HEK293T (cell line): Measurements from ENCODE around the gene BRMS1L.

Experiments
- FOXA1 ChIP-seq: fragments of 450-650 bp; IDR thresholded peaks from 2 replicates; pipeline ENCODE4 v1.6.1; 2016; ENCODE audit warnings: mild to moderate bottlenecking
- FOXM1 ChIP-seq: fragments of 450-650 bp; IDR thresholded peaks from 2 replicates; pipeline ENCODE4 v1.6.1; 2017; ENCODE audit warnings: mild to moderate bottlenecking, borderline replicate concordance
- L3MBTL2 ChIP-seq: fragments of 450-650 bp; conservative IDR thresholded peaks from 2 replicates; pipeline ENCODE4 v1.6.1; 2016; ENCODE audit warnings: mild to moderate bottlenecking
- SP1 ChIP-seq: fragments of 450-650 bp; IDR thresholded peaks from 2 replicates; pipeline ENCODE4 v1.6.1; 2017
- TF ChIP-seq, protein P1 (sequence below): fragments of 450-650 bp; IDR thresholded peaks from 2 replicates; pipeline ENCODE4 v1.6.1; 2016

GRCh38 chr14:35910191-35910590, 84.1 kb downstream of the BRMS1L start:
- TF ChIP-seq FOXM1 (no peak), SP1 (no peak), FOXA1 (no peak), L3MBTL2 (no peak)
- TF ChIP-seq, protein P1, sequence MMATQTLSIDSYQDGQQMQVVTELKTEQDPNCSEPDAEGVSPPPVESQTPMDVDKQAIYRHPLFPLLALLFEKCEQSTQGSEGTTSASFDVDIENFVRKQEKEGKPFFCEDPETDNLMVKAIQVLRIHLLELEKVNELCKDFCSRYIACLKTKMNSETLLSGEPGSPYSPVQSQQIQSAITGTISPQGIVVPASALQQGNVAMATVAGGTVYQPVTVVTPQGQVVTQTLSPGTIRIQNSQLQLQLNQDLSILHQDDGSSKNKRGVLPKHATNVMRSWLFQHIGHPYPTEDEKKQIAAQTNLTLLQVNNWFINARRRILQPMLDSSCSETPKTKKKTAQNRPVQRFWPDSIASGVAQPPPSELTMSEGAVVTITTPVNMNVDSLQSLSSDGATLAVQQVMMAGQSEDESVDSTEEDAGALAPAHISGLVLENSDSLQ, result no peak
